Midbrain (tissue), 1 donor: ENCODE results near the gene RABAC1.
A peak's percentile ranks its signal among the peaks of the same experiment; 100 is the strongest.
"Not testable (repeated sequence)": the region's sequence is repeated elsewhere in the genome, so short reads cannot be mapped to it uniquely, and the experiment has no call there.

Source experiments
- DNase-seq: peaks from one replicate; lab custom pipeline; 2025; lab: John Stamatoyannopoulos, UW

RABAC1 gene

GRCh38 chr19:41959056-41960053 is at the start of gene RABAC1:
RABAC1 (minus strand) TSS chr19:41959321; CDS start chr19:41959292, 29 bp downstream.
- peak; percentile 92 for DNase-seq

- no peak for DNase-seq
Measured at GRCh38 chr19:42006569-42006968, 47.4 kb upstream of the RABAC1 start.

GRCh38 chr19:42005504-42005903 is 46.4 kb upstream of the RABAC1 start:
- no peak for DNase-seq

GRCh38 chr19:42003506-42004294 is 44.6 kb upstream of the RABAC1 start:
- DNase-seq = no peak

- DNase-seq = no peak
Measured at GRCh38 chr19:41999878-42000208, 40.7 kb upstream of the RABAC1 start.

GRCh38 chr19:41999071-41999877 is 40.2 kb upstream of the RABAC1 start:
- no peak for DNase-seq

GRCh38 chr19:41998246-41999020 is 39.3 kb upstream of the RABAC1 start:
- DNase-seq = no peak

- no peak for DNase-seq
Measured at GRCh38 chr19:41997851-41998229, 38.7 kb upstream of the RABAC1 start.

- peak; percentile 7 for DNase-seq
Measured at GRCh38 chr19:41997121-41997850, 38.2 kb upstream of the RABAC1 start.

- peak; percentile 19 for DNase-seq
Measured at GRCh38 chr19:41995959-41996797, 37.1 kb upstream of the RABAC1 start.

- DNase-seq = no peak
Measured at GRCh38 chr19:41994994-41995958, 36.2 kb upstream of the RABAC1 start.

GRCh38 chr19:41994521-41994971 is 35.4 kb upstream of the RABAC1 start:
- no peak for DNase-seq

- DNase-seq = peak; percentile 67
Measured at GRCh38 chr19:41993612-41994483, 34.7 kb upstream of the RABAC1 start, which contains the start of gene ATP1A3. ATP1A3 (minus strand) TSS chr19:41994230; CDS start chr19:41994076, 154 bp downstream.

- not testable (repeated sequence) for DNase-seq
Measured at GRCh38 chr19:41991925-41992569, 32.9 kb upstream of the RABAC1 start.

GRCh38 chr19:41991025-41991424 is 31.9 kb upstream of the RABAC1 start:
- no peak for DNase-seq

- no peak for DNase-seq
Measured at GRCh38 chr19:41990615-41991014, 31.5 kb upstream of the RABAC1 start.

GRCh38 chr19:41990028-41990427 is 30.9 kb upstream of the RABAC1 start:
- no peak for DNase-seq
